K562 (cell line): ENCODE results near the gene NFIC. TPM values are rescaled to one million over a fixed set of nuclear protein-coding genes. Genes with fewer than 3 reads are reported as not detected.

Experiments
- BRD9 ChIP-seq: fragments of 450-650 bp; IDR thresholded peaks from 2 replicates; pipeline ENCODE4 v1.6.1; 2018; ENCODE audit warnings: low read depth; ENCODE audit not compliant: partially characterized antibody
- CBX8 ChIP-seq: fragments of 200-600 bp; sonication (generic); IDR thresholded peaks from 2 replicates; pipeline ENCODE4 v1.6.1; 2012; ENCODE audit warnings: borderline replicate concordance, mixed run types, low read depth, mild to moderate bottlenecking, moderate library complexity, mixed read lengths, low read length, control low read depth, inconsistent platforms; ENCODE audit not compliant: poor library complexity, severe bottlenecking; ENCODE audit errors: extremely low read depth
- CC2D1A ChIP-seq: fragments of 450-650 bp; IDR thresholded peaks from 2 replicates; pipeline ENCODE4 v1.6.1; 2017; ENCODE audit warnings: mild to moderate bottlenecking
- CCAR2 ChIP-seq: fragments of 200-400 bp; formaldehyde crosslinking; IDR thresholded peaks from 2 replicates; pipeline ENCODE4 v1.6.1; 2017; ENCODE audit warnings: mild to moderate bottlenecking, low read depth, low read length
- ETV1 ChIP-seq: fragments of 450-650 bp; conservative IDR thresholded peaks from 2 replicates; pipeline ENCODE4 v1.6.1; 2016; ENCODE audit warnings: missing genetic modification characterization, control low read depth, low read depth, missing compliant biosample characterization
- FOXK1 ChIP-seq: sonication (generic); formaldehyde crosslinking; IDR thresholded peaks from 2 replicates; pipeline ENCODE4 v1.8.0; 2022; ENCODE audit warnings: missing genetic modification reagents, mild to moderate bottlenecking, borderline replicate concordance
- HDAC6 ChIP-seq: IDR thresholded peaks from 2 replicates; pipeline ENCODE4 v1.6.1; 2012; ENCODE audit warnings: low read depth, mild to moderate bottlenecking, control low read depth, inconsistent platforms, low read length, moderate library complexity
- HSF4 ChIP-seq: fragments of 250-450 bp; sonication (Bioruptor Pico); IDR thresholded peaks from 2 replicates; pipeline ENCODE4 v2.1.2; 2022; ENCODE audit warnings: mild to moderate bottlenecking, moderate library complexity, borderline replicate concordance
- KDM4B ChIP-seq, 2 experiments: fragments of 450-650 bp in 1 of 2; sonication (generic) in 1 of 2; IDR thresholded peaks; 2 replicates each; pipeline ENCODE4 v1.6.1; 2016 to 2017; ENCODE audit warnings: borderline replicate concordance in 2 of 2, antibody characterized with exemption in 1 of 2, low read depth in 1 of 2, mild to moderate bottlenecking in 1 of 2
- KHSRP ChIP-seq: fragments of 450-650 bp; IDR thresholded peaks from 2 replicates; pipeline ENCODE4 v1.6.1; 2017
- MCM2 ChIP-seq: fragments of 450-650 bp; IDR thresholded peaks from 2 replicates; pipeline ENCODE4 v1.6.1; 2017; ENCODE audit warnings: low read depth, mild to moderate bottlenecking
- NEUROD1 ChIP-seq: fragments of 150-350 bp; IDR thresholded peaks from 2 replicates; pipeline ENCODE4 v1.6.1; 2014; ENCODE audit warnings: borderline replicate concordance, low read length, low read depth; ENCODE audit not compliant: partially characterized antibody
- PCBP2 ChIP-seq: fragments of 200-400 bp; formaldehyde crosslinking; IDR thresholded peaks from 2 replicates; pipeline ENCODE4 v1.6.1; 2018; ENCODE audit warnings: low read length, low read depth, mild to moderate bottlenecking, moderate library complexity; ENCODE audit not compliant: poor library complexity, severe bottlenecking
- RB1 ChIP-seq: fragments of 450-650 bp; IDR thresholded peaks from 2 replicates; pipeline ENCODE4 v1.6.1; 2017; ENCODE audit warnings: low read depth, mild to moderate bottlenecking
- RBM15 ChIP-seq: fragments of 200-400 bp; formaldehyde crosslinking; IDR thresholded peaks from 2 replicates; pipeline ENCODE4 v1.6.1; 2018; ENCODE audit warnings: mild to moderate bottlenecking, low read length, moderate library complexity; ENCODE audit not compliant: insufficient read depth
- SLC30A9 ChIP-seq: fragments of 250-450 bp; sonication (Bioruptor Pico); IDR thresholded peaks from 2 replicates; pipeline ENCODE4 v1.8.0; 2022; ENCODE audit warnings: mild to moderate bottlenecking, moderate library complexity
- SRSF3 ChIP-seq: fragments of 200-400 bp; formaldehyde crosslinking; IDR thresholded peaks from 2 replicates; pipeline ENCODE4 v1.6.1; 2016; ENCODE audit warnings: mild to moderate bottlenecking, low read length, moderate library complexity; ENCODE audit not compliant: insufficient read depth
- TGIF2 ChIP-seq: sonication (generic); formaldehyde crosslinking; IDR thresholded peaks from 2 replicates; pipeline ENCODE4 v1.8.1; 2022; ENCODE audit warnings: mild to moderate bottlenecking, missing genetic modification reagents, moderate library complexity
- XRCC3 ChIP-seq: fragments of 450-650 bp; IDR thresholded peaks from 2 replicates; pipeline ENCODE4 v1.6.1; 2017; ENCODE audit warnings: mild to moderate bottlenecking, moderate library complexity
- ZNF175 ChIP-seq: fragments of 200-800 bp; sonication (Bioruptor generic); IDR thresholded peaks from 2 replicates; pipeline ENCODE4 v1.6.1; 2016; ENCODE audit warnings: low read depth, mild to moderate bottlenecking, missing genetic modification characterization, missing compliant biosample characterization
- ZNF263 ChIP-seq: sonication (generic); formaldehyde crosslinking; IDR thresholded peaks from 2 replicates; pipeline ENCODE4 v1.8.0; 2022; ENCODE audit warnings: mild to moderate bottlenecking, missing genetic modification reagents, borderline replicate concordance
- polyA plus RNA-seq, 8 experiments: library from polyadenylated mRNA; depleted of rRNA in 4 of 8; stranded (reverse) in 5 of 8; unstranded in 3 of 8; fragments of >200 nt; fragmentation: Nextera tagmentation in 2 of 8; fragmentation: Illumina TruSeq in 1 of 8; extraction: Ambion mirVana in 2 of 8; extraction: Trizol in 1 of 8; gene quantifications; 2 replicates each; pipeline versions ENCODE4 v1.2.1 to v1.2.3, GENCODE V29; 2011 to 2014; ENCODE audit warnings: inconsistent platforms in 1 of 8, missing spikeins in 1 of 8
- total RNA-seq, 7 experiments: library from RNA; depleted of rRNA in 6 of 7; stranded (reverse); fragments of >200 nt in 6 of 7; fragmentation: Illumina TruSeq in 2 of 7; extraction: Trizol in 2 of 7; gene quantifications; 2 replicates each; pipeline versions ENCODE4 v1.2.1 to v1.2.3, GENCODE V29; 2011 to 2021; ENCODE audit warnings: low replicate concordance in 1 of 7
- TF ChIP-seq, protein P1 (sequence below), 2 experiments: fragments of 450-650 bp; IDR thresholded peaks; 2 replicates each; pipeline ENCODE4 v1.6.1; 2016
- TF ChIP-seq, protein P2 (sequence below): fragments of 450-650 bp; formaldehyde crosslinking; IDR thresholded peaks from 2 replicates; pipeline ENCODE4 v1.4.0; 2020; ENCODE audit warnings: mild to moderate bottlenecking, moderate library complexity

The NFIC gene
- total and polyA plus RNA-seq, 9 of the 15 experiments (the other 6 are each of a cell fraction or from before 2014, with no cell fraction given): 0.71 to 62.1 (median 6.9) TPM

DNA sequence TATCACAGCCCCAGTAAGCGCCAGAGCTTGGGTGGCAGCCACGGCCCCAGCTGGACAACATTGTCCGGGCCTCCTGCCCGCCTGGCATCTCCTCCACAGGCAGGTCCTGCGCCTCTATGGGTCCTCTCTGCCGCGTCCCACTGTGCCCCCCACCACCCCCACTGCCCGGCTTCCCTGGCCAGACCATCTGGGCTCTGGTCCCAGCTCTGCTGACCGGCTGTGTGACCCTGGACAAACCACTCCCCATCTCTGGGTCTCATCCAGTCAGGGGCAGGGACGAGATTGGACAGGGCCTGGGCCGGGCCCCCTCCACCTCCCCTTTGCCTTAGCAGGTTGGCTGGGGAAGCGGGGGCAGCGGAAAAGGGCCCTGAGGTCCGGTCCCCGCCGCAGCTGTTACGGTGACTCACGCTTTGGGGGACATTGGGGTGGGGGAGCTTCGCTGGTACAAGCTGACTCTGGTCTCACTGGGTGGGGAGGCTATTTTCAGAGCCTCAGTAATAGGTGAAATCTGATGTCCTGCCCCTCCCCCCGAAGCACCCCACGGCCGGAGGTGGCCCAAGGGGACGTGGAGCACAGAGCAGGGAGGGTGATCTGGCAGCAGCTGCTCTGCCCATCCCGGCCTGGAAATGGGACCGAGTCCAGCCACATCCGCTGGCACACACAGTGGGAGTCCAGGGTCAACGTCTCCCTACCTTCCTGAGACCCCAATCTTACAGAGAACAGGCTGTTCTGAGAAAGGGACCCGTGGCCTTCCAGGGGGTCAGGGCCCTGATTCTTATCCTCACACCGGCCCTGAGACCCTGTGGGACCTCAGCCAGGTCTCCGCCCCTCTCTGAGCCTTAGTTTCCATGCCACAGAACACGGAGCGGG, 9.1 kb downstream of the NFIC start (continued):
- no peak for TF ChIP-seq KDM4B (IDR thresholded peaks at IDR 0.05; ENCODE audit: borderline replicate concordance in 2 of 2, low read depth in 1 of 2)
- no peak for TF ChIP-seq CC2D1A
- no peak for TF ChIP-seq BRD9
- TF ChIP-seq, protein P1, sequence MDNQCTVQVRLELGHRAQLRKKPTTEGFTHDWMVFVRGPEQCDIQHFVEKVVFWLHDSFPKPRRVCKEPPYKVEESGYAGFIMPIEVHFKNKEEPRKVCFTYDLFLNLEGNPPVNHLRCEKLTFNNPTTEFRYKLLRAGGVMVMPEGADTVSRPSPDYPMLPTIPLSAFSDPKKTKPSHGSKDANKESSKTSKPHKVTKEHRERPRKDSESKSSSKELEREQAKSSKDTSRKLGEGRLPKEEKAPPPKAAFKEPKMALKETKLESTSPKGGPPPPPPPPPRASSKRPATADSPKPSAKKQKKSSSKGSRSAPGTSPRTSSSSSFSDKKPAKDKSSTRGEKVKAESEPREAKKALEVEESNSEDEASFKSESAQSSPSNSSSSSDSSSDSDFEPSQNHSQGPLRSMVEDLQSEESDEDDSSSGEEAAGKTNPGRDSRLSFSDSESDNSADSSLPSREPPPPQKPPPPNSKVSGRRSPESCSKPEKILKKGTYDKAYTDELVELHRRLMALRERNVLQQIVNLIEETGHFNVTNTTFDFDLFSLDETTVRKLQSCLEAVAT (IDR thresholded peaks at IDR 0.05): no peak
- no peak for TF ChIP-seq HDAC6
- TF ChIP-seq TGIF2 (CRISPR knock-in tag): no peak
- no peak for TF ChIP-seq PCBP2
- peak; percentile 39 for TF ChIP-seq NEUROD1
- no peak for TF ChIP-seq RBM15
- TF ChIP-seq ZNF175 (CRISPR knock-in tag): no peak
- TF ChIP-seq RB1: no peak
- no peak for TF ChIP-seq SRSF3
- TF ChIP-seq ZNF263 (CRISPR knock-in tag): no peak
- no peak for TF ChIP-seq KHSRP
- TF ChIP-seq SLC30A9: no peak
- TF ChIP-seq FOXK1: no peak
- TF ChIP-seq XRCC3: no peak
- TF ChIP-seq HSF4 (CRISPR knock-in tag): no peak
- TF ChIP-seq, protein P2, sequence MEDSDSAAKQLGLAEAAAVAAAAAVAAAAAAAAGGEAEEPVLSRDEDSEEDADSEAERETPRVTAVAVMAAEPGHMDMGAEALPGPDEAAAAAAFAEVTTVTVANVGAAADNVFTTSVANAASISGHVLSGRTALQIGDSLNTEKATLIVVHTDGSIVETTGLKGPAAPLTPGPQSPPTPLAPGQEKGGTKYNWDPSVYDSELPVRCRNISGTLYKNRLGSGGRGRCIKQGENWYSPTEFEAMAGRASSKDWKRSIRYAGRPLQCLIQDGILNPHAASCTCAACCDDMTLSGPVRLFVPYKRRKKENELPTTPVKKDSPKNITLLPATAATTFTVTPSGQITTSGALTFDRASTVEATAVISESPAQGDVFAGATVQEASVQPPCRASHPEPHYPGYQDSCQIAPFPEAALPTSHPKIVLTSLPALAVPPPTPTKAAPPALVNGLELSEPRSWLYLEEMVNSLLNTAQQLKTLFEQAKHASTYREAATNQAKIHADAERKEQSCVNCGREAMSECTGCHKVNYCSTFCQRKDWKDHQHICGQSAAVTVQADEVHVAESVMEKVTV (CRISPR knock-in tag): no peak
- no peak for TF ChIP-seq MCM2
- TF ChIP-seq CCAR2: no peak
- TF ChIP-seq CBX8: no peak
- TF ChIP-seq ETV1: no peak
